Activated T-helper 9 cell treated with anti-CD3 and anti-CD28 coated beads, Interleukin-2, amount 50 U/mL, for 16 hours (primary cell): ENCODE measurements around the gene KLHL17.
A peak's percentile ranks its signal among the peaks of the same experiment; 100 is the strongest.
"Not testable (repeated sequence)": the region's sequence is repeated elsewhere in the genome, so short reads cannot be mapped to it uniquely, and the experiment has no call there.

ENCODE experiments used
- DNase-seq: peaks from one replicate; pipeline ENCODE4 v3.0.0-alpha.2; 2020; ENCODE audit warnings: low read depth

Gene KLHL17

DNA sequence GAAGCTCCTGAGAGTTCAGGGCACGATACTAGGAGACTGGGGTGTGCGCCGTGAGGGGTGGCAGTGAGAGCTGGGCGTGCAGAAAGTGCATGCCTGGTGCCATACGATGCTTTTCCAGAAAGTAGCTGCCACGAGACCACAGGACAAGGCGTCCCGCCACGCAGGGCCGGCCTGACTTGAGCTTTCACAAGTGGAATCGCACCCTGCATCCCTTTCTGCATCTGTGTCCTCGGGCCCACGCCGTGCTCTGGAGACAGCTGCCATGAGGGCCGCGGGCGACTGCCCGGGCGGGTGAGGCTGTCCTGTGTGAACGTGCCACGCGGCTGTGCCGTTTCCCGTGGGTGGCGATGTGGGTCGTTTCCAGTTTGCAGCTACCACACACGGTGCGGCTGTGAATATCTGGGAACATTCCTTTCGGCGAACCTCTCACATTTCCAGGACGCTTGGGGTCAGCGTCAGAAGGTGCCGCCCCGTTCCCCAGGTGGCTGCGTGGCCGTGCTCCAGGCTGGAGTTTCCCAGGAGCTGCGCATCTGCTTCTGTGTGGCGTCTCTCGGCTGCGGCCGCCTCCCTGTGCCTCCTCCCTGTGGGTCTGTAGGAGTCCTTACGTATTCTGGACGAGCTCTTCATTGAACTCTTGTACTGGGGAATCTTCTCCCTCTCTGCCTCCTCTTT, 22.5 kb downstream of the KLHL17 start:
- DNase-seq: no peak

DNA sequence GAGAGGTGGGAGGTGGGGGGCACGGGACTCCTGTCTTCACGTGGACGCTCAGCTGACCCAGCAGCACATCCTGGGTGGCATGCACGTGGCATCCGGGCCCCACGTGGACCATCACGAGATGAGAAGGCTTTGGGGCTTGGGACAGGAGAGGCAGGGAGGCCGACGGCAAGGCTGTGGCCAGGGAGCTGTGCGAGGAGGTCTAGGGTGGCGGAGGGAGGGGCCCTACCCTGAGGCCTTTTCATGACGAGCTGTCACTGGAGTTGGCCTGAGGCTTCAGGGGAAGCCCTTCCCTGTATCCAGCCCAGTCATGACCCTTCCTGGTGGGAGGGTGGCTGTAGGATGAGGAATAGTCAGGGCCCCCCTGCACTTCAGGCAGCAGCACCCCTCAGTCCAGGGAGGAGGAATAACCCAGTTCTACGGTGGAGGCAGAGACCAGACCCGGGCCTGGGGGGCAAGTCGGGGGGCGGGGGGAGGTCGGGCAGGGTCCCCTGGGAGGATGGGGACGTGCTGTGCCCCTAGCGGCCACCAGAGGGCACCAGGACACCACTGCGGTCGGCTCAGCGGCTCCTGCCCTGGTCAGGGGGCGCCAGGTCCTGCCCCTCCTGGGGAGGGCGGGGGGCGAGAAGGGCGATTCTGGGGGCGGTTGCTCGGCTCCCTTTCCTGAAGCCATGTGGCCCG, 23.6 kb downstream of the KLHL17 start:
- DNase-seq: peak; percentile 54

DNA sequence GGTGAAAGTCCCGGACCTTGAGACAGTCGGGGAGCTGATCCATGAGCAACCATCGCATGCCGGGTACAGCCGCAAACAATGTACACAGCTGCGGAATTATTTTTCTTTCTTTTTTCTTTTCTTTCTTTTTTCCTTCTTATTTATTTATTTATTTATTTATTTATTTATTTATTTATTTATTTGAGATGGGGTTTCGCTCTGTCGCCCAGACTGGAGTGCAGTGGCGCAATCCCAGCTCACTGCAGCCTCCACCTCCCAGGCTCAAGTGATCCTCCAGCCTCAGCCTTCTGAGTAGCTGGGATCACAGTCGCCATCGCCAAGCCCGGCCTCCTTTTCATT, 24.1 kb downstream of the KLHL17 start:
- DNase-seq: no peak

DNA sequence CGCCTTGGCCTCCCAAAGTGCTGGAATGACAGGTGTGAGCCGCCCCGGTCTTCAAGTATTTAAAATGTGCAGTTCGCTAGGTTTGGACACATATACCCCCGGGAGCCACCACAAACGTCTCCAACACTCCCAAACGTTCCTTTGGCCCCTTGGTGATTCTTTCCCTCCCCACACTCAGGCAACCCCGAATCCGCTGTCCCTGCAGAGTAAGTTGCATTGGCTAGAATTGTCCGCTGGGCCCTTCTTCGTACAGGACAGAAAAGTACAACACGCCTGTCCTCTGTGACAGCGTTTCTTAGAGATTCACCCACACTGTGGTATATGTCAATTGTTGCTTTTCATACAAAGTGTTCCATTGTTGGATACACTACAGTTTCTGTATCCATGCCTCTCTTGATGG, 24.7 kb downstream of the KLHL17 start:
- DNase-seq: no peak

DNA sequence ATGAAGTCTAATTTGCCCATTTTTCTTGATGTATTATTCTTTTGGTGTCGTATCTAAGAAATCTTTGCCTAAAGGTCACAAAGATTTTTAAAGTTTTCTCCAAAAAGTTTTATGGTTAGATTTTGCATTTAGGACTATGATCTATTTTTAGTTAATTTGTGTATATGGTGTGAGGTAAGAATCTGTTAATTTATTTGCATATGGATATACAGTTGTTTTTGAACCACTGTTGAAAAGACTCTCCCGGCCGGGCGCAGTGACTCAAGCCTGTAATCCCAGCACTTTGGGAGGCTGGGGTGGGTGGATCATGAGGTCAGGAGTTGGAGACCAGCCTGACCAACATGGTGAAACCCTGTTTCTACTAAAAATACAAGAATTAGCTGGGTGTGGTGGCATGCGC, 27.7 kb downstream of the KLHL17 start:
- DNase-seq: not testable (repeated sequence)

DNA sequence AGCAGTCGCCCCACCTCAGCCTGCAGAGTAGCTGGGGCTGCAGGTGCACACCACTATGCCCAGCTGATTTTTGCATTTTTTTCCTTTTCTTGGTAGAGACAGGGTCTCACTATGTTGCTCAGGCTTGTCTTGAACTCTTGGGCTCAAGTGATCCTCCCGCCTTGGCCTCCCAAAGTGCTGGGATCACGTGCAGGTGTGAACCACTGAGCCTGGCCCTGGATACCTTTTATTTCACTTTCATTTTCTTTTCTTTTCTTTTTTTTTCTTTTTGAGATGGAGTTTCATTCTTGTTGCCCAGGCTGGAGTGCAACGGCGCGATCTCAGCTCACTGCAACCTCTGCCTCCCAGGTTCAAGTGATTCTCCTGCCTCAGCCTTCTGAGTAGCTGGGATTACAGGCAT, 30.9 kb downstream of the KLHL17 start:
- not testable (repeated sequence) for DNase-seq

DNA sequence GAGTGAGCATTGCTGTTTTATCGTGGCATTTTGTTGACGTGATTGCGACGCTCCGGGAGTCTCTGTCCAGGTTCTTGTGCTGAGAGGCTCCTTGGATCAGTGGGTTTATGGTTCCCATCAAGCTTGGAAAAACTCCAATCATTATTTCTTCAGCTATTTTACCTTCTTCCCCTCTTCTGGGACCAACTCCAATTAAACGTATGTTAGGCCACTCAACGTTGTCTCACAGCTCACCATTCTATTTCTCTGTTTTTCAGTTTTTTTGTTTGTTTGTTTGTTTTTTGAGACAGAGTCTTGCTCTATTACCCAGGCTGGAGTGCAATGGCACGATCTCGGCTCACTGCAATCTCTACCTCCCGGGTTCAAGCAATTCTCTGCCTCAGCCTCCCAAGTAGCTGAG, 31.5 kb downstream of the KLHL17 start:
- DNase-seq: no peak

DNA sequence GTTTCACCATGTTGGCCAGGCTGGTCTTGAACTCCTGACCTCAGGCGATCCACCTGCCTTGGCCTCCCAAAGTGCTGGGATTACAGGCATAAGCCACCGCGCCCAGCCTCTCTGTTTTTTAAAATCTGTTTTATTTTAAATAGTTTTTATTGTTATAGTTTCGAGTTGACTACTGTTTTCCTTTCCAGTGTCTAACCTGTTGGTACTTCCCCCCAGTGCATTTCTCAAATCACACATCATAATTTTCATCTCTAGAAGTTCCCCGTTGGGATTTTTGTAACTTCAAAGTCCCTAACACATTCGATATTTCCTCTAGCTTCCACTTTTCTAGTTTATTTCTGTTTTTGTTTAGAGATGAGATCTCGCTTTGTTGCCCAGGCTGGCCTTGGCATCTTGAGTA, 32.0 kb downstream of the KLHL17 start:
- DNase-seq: no peak

DNA sequence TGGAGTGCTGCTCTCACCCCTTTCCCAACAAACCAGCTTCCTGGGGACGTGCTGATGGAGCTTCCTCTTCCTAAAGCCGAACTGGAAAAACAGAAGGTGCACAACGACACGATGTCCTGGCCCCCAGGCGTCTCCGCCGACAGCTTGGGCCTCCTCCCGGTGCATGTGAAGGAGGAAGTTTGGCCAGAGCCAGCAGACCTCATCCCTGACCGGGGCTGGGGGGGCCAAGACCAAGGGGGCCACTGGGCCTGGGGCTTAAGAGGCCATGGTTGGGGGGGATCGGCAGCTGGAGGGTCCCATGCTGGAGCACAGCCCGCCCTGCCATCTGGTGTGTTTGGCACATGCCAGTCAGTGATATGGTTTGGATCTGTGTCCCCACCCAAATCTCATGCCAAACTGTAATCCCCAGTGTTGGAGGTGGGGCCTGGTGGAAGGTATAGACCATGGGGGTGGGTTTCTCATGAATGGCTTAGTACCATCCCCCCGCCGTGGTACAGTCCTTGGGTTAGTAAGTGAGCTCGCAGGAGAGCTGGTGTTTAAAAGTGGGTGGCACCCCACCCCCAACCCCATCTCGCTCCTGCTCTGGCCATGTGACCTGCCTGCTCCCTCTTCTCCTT, 33.1 kb downstream of the KLHL17 start:
- no peak for DNase-seq

DNA sequence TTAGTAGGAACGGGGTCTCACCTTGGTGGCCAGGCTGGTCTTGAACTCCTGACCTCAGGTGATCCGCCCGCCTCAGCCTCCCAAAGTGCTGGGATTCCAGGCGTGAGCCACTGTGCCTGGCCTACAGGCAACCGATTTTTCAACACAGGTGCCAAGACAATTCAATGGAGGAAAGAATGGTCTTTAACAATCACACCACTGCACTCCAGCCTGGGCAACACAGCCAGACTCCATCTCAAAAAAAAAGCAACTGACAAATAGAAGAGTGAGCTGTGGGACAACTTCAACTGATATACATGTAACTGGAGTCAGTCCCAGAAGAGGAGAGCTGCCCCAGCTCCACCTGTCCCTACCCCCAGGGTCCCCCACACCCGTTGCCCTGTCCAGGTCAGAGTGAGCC, 34.2 kb downstream of the KLHL17 start:
- DNase-seq: not testable (repeated sequence)

DNA sequence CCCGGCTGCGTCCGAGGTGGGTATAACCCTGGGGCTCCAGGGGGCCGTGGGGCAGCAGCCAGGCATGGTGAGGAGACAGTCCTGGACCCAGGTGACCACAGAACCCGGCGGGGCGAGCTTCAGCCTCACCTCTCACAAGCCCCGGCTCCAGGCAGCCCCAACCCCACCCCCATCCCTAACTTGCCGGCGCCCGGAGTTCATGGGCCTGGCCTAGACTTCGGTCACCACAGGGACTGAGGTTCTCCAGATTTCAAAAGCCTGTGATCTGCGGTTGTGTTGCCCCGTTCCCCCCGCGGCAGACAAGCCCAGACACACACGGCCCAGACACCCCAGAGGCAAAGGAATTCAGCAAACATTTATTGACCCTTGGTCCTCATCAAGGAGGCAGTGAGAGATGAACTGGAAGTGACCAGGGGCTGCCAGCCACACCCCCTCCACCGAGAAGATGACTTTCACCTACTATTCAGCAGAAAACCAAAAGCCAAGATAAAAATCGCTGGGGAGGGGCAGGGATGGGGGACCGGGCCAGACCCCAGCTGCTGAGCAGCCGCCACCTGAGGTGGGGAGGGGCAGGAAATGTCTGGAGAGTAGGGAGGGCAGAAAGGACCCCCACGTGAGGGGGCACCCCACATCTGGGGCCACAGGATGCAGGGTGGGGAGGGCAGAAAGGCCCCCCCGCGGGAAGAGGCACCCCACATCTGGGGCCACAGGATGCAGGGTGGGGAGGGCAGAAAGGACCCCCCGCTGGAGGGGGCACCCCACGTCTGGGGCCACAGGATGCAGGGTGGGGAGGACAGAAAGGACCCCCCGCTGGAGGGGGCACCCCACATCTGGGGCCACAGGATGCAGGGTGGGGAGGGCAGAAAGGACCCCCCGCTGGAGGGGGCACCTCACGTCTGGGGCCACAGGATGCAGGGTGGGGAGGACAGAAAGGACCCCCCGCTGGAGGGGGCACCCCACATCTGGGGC, 35.6 kb downstream of the KLHL17 start:
- DNase-seq: no peak

DNA sequence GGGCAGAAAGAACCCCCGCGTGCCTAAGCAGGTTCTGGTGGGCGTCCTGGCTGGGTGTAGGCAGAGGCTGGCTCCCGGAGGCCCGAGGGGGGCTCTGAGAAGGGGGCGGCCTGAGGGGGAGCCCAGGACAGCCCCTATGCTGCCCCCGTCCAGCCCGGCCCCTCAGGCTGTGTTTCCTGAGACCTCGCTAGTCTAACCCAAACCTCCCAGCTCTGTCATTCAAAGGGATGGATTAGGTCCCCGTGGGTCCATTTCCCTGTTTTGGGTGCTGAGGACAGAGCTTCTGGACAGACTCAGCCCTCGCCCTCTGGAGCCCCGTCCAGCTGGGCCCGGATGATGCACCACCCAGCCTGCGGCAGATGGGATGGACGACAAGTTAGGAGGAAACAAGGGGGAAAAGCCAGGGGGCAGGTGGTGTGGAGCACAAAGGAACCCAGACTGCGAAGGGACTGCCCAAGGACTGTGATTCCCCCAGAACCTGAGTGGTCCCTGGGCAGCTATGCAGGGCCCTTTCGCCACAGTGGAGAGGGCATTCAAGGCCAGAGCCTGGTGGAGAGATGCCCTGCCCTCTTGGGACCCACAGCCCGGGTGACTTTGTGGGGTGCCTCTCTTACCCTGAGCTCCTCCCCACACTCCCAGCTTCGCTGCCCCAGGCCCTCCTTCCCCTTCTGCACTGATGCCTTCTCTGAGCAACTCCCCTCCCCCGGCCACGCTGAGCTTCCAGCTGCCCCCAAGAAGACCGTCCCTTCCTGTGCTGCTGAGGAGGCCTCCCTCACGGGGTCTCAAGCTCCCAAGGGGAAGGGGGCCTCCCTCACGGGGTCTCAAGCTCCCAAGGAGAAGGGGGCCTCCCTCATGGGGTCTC, 36.7 kb downstream of the KLHL17 start:
- DNase-seq: no peak

DNA sequence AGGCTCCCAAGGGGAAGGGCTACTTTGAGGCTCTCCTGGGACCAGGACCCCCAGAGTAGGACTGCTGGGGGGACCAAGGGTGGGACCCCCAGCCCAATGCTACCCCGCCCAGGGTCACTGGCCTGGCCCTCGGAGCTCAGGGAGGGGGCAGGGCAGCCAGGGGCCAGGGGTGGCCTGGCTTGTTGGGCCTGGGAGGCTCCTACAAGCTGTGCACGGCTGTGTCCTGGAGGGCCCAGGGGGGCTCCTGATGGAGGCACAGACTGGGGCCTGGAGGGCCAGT, 37.3 kb downstream of the KLHL17 start:
- DNase-seq: no peak

DNA sequence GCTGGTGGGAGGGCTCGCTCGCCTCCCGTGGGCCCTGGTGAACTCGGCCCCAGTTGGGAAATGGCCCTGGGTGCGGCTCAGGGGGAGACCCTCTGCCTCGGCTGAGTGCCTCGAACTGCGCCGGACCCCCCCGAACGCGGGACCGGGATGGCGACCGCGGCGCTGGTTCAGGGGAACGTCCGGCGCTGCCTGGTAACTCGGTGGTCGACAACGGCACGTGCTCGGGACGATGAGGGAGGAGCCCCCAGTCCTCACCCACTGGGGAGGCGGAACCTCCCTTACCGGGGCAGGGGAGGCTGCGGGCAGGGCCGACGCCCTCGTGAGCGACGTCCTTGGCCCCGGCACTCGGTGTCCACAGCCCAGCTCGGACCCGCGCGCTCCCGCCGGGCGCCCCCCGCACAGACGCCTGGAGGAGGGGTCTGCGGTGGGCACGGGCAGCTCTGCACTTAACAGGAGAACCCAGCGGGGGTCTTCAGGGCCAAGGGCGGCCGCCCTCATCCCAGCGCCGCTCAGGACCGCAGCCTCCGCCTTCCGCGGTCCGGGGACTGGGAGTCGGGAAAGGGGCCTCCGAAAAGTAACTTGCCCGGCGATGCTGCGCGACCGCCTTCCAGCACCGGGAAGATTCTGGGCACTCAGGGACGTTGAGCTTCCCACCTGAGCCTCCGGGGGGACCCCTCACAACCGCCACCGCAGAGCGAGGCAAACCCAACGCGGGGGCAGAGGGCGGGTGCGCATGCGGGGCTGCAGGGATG, 37.8 kb downstream of the KLHL17 start:
- no peak for DNase-seq

DNA sequence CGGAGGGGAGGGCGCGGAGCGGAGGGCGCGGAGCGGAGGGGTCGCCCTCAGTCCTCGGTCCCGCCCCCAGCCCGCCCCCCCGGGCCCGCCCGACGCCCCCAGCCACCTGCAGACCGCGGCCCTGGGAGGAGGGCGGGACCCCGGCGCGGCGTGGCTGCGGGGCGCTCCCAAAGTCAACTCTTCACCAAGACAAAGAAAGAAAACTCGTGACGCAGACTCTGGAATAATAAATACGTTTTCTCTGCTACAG, 38.3 kb downstream of the KLHL17 start:
- no peak for DNase-seq

DNA sequence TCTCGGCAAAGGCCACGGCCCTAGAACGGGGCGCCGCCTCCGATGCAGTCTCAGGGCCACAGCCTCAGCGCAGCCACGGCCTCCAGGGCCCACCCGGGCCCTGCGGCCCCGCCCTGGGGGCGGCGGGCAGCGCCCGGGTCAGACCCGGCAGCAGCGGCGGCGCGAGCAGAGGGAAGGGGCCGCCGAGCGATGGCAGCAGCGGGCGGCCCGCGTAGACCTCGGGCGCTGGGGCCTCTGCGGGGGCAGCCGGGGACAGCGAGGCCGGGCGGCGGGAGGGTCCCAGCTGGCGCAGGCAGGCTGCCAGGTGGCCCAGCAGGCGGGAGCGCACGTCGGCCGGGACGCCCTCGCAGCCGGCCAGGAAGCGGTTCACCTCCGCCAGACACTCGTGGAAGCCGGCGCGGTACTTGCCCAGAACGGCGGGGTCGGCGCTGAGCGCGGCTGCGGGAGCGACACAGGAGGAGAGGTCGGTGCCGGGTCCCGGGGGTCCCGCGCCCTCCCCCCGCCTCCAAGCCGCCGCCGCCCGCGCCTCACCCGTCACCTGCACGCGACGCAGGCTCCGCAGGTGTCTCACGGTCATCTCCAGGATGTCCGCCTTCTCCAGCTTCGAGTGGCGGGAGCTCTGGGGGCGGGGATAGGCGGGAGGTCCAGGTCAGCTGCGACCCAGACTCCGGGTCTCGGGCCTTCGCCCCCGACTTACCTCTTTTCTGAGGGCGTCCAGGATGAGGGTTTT, 38.8 kb downstream of the KLHL17 start:
- no peak for DNase-seq

DNA sequence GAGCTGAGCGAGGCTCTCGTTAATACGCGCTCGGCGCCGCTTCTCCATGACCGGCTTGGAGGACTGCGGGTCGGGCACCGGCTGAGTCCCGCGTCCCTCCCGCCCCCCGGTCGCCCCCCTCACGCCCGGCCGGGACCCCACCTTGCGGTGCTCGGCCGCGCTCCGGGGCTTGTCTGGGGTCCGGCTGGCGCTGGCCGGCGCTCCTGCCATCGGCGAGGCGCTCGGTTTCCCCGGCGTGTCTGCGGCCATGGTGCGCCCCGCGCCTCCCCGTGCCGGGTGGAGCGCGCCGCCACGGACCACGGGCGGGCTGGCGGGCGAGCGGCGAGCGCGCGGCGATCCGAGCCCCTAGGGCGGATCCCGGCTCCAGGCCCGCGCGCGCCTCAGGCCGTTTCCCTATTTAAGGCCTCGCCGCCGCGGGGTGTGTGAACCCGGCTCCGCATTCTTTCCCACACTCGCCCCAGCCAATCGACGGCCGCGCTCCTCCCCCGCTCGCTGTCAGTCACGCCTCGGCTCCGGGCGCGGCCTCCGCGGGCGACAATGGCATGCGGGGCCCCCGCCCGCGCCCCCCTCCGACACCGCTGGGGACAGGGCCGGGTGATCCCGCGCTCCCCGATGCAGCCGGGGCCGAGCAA, 39.5 kb downstream of the KLHL17 start, which contains the start of gene HES4:
HES4 (minus strand) TSS at position 373 of the 632 bp plus-strand sequence; CDS start at position 249, 124 bp downstream.
- DNase-seq: peak; percentile 42

DNA sequence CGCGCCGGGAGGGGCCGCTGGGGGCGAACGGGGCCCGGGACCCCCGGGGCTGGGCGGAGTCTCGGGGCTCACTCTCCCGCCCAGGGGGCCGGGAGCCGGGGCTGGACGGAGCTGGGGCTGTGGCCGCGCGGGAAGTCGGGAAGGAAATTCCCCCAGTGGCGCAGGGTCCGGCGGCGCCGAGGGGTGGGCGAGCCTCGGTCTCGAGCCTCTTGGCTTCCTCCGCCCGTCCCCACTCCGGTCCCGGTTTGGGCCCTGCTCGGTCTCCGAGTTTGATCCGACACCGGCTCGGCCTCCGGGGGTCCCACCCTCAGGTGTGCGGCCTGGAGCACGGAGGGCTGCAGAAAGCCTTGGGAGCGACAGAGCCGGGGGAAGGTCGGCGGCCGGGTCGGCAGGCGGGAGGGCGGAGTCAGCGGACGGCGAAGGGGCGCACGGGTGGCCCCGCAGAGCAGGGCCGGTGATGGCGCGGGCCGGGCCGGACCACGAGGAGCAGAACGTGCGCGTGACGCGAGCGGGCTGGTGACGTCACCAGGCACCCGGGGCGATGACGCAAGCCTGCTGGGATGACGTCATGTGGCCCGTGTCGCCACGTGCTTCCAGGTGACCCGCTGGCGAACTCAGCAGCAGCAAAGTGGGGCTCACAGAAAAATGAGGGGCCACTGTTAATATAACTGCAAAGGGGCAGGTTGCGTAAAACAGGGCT, 40.1 kb downstream of the KLHL17 start:
- peak; percentile 54 for DNase-seq

DNA sequence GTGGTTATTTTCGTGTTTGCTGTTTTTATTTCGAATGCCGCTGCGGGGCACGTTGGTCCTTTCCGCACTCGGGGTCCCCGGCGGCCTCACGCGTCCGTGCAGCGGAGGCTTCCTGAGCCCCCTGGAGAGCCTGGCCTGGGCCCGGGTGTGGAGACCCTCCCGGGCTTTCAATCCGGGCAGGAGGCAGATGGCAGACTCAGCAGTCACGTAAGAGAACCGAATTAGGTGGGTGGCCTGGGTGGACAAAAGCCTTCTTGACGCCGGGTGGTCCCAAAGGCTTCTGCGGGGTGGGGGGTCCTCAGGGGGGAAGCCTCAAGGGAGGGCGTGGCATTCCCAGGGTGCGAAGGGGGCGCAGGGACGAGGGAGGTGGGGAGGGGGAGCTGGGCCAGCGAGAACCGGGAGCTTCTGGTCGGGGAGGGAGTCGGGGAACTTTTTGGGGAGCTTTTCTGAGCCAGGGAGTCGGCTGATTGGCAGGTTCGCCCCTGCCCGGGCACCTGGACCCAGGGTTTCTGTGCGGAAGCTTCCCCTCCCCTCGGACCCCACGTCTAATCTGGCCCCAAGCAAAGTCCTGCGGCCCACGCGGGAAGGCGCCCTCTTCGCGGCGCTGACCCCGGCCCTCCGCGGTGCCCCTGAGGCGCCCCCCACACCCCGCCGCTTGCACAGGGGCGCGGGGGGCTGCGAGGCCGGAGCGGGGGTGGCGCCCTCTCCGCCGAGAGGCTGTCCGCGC, 40.8 kb downstream of the KLHL17 start:
- DNase-seq: no peak
